GM18951 (cell line): ENCODE results near the gene BABAM1.

Source experiments
- POLR2A ChIP-seq: IDR thresholded peaks from 4 replicates; pipeline ENCODE4 v1.6.1; 2011; ENCODE audit warnings: mild to moderate bottlenecking; ENCODE audit not compliant: insufficient read length, insufficient read depth; ENCODE audit errors: extremely low read depth
- in situ Hi-C: fragments of 300-500 bp; cut with MboI; formaldehyde crosslinking; loops from one replicate; pipeline ENCODE4 v1.12.0; 2022; ENCODE audit warnings: low sequenced_read_pairs, mixed read lengths, inconsistent platforms; ENCODE audit not compliant: unreplicated experiment

BABAM1 gene

GRCh38 chr19:17236811-17237543 is 30.3 kb upstream of the BABAM1 start:
- in situ Hi-C loops, result no loop called here
- TF ChIP-seq POLR2A, result no peak

GRCh38 chr19:17237747-17238706 is 29.2 kb upstream of the BABAM1 start:
- TF ChIP-seq POLR2A, result no peak
- in situ Hi-C loops, result no loop called here

GRCh38 chr19:17240062-17240752 is 27.0 kb upstream of the BABAM1 start:
- in situ Hi-C loops, result no loop called here
- TF ChIP-seq POLR2A, result no peak

GRCh38 chr19:17240826-17241399 is 26.3 kb upstream of the BABAM1 start:
- TF ChIP-seq POLR2A, result no peak
- in situ Hi-C loops, result no loop called here

- in situ Hi-C loops, result no loop called here
- no peak for TF ChIP-seq POLR2A
Measured at GRCh38 chr19:17242431-17243208, 24.6 kb upstream of the BABAM1 start.

- in situ Hi-C loops, result no loop called here
- TF ChIP-seq POLR2A, result no peak
Measured at GRCh38 chr19:17243211-17243829, 23.9 kb upstream of the BABAM1 start.

- in situ Hi-C loops, result no loop called here
Measured at GRCh38 chr19:17243830-17244617, 23.2 kb upstream of the BABAM1 start.

GRCh38 chr19:17244618-17245534 is 22.4 kb upstream of the BABAM1 start:
- in situ Hi-C loops, result no loop called here
- TF ChIP-seq POLR2A, result no peak

More at GRCh38 chr19:17243830-17244617, 23.2 kb upstream of the BABAM1 start:
- no peak for TF ChIP-seq POLR2A

GRCh38 chr19:17245535-17245984 is 21.7 kb upstream of the BABAM1 start, which contains the start of gene NR2F6:
Gene NR2F6, minus strand, starts transcription at chr19:17245919. Its CDS starts 699 bp downstream, at chr19:17245220.
- in situ Hi-C loops, result no loop called here
- TF ChIP-seq POLR2A, result no peak
